ENCODE results near the gene KDM4B.
A peak's percentile ranks its signal among the peaks of the same experiment; 100 is the strongest.

The KDM4B gene

DNA sequence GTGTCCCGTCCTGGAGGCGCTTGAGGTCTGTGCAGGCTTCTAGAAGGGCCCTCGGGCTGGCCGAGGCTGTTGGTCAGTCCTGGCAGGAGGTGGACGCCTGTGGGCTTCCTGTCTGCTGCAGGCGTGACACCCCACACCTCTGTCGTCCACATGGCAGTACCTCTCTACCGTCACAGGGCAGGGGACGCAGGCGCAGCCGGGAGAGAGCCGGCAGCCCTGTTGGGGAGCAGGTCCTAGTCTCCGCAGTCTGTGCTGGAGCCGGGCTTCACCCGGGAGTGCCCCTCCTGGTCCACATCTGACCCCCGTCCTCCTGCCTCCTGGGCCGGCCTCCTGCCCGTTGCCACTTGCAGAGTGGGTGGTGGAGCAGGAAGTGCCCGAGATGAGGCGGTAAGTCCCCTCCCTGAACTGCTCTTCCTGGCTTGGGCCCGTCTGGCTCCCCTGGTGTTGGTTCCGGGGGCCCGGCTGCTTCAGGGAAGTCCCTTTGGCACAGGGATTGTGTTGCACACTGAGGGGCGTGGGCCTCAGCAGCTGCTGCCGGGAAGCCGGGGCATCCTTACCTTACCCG, 106.0 kb downstream of the KDM4B start:
- no peak for DNase-seq

DNA sequence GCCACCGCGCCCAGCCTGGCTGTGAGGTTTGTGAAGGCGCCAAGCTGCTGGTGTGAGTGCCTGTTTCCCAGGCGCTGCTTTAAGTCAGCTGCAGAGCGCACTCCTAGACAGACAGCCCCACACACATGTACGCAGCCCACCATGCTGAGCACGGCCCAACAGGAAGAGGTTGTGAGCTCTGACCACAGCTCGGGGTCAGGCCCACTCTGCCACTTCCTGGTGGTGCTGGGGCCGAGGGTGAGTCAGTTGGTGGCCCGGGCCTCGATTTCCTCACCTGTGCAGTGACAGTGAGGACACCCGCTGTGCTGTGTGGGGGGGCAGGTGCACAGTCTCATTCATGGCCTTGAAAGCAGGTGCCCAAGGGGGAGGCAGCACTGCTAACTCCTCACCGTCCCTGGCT, 106.7 kb downstream of the KDM4B start:
- no peak for DNase-seq

DNA sequence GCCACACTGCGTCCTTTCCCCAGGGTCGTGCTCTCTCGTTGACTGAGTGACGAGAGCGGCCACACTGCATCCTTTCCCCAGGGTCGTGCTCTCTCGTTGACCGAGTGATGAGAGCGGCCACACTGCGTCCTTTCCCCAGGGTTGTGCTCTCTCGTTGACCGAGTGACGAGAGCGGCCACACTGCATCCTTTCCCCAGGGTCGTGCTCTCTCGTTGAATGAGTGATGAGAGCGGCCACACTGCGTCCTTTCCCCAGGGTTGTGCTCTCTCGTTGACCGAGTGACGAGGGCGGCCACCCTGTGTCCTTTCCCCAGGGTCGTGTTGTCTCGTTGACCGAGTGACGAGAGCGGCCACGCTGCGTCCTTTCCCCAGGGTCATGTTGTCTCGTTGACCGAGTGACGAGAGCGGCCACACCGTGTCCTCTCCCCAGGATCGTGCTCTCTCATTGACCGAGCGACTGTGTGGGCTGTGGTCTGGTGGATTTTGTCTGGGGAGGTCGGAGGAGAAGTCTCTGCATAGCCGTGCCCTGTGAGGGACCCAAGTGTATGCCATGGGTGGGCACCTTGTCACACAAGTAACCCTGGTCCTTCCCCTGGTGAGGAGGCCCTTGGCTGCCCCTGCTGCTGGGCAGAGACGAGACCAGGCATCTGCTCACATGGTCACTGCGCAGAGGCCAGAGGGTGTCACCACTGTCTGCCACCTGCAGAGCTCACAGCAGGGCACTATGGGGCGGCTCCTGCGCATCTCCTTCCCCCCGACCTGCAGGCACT, 107.7 kb downstream of the KDM4B start:
- DNase-seq, result no peak

GRCh38 chr19:5077209-5077515, 108.2 kb downstream of the KDM4B start:
- DNase-seq, result no peak

DNA sequence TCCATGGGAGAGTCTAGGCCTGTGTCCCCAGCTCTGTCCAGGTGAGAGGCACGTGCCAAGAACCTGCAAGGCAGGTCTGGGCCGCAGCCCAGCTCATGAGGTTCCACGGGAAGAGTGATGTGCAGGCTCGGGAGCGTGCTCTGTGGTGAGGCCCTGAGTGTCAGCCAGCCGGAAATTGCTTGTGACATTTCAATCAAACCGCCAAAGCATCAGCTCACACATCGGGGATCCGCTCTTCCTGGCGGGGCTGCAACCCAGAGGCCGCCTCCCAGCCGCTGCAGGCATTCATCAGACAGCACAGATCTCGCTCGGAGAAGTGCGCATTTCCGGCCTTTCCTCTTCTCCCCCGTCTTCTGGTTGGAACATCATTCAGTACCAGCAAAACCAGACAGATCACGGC, 109.3 kb downstream of the KDM4B start:
- DNase-seq, result peak; percentile 15

GRCh38 chr19:5078666-5079065, 109.8 kb downstream of the KDM4B start:
- DNase-seq, result no peak

DNA sequence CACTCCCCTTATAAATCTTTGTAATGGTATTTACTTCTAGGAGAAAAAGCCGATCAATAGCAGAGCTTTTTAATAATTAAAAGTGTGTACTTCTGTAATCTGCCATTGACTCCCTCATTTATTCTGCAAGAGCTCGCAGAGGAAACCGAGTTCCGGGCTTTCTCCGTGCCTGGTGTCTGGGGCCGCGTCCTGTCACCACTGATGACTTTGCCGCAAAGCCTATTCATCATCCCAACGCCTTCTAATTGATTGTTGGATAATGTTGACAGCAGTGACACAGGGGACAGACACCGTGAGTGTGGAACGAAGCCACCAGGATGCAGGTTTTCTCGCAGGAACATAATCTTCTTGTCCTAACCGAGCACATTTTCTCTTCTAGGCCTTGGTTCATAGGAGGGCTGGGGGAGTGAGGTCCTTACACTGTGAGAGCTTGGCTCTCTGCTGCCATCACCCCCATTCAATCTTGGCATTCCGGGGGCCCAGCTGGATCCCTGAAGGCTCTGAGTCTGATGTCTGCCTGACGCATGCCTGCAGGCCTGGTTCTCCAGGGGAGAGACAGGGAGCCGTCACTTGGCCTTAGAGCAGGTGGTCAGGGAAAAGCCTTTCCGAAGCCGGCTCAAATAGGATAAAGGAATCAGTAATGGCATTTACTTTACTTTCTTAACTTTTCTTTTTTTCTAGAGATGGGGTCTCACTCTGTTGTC, 110.3 kb downstream of the KDM4B start:
- no peak for DNase-seq

GRCh38 chr19:5080030-5080654, 111.2 kb downstream of the KDM4B start:
- no peak for DNase-seq

GRCh38 chr19:5080809-5081208, 111.9 kb downstream of the KDM4B start:
- no peak for DNase-seq

DNA sequence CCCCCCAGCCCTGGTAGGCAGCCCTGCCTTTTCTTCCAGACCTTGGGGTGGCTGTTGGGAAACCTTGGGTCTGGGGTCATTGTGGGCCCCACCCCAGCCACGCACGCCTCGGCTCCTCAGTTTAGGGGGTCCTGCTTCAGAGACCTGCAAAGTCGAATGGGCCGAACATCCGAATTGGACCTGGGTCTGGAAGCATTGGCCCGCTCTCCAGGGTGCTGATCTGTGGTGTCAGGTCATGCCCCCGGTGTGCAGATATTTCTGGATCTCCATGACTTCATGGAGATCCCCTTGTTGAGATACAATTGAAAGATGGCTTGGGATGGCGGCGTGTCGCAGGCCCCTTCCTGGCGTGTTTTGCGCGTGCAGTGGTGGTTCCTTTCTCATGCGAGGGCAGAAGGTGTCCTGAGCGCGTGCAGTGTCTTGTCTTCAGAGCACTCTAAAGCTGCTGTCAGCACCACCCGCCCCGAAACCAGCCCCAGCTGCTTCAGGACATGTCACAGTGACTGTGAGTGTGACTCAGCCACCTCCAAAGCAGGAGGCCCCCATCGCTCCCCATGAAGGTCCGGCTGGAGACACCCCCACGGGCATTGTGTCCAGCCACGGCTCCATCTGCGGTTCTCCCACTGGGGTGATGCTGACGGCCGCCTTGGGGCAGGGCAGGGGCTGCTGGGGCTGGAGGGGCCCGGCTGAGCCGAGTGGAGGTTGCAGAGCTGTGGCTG, 112.7 kb downstream of the KDM4B start:
- no peak for DNase-seq

GRCh38 chr19:5083547-5083965, 114.6 kb downstream of the KDM4B start:
- DNase-seq, result no peak

DNA sequence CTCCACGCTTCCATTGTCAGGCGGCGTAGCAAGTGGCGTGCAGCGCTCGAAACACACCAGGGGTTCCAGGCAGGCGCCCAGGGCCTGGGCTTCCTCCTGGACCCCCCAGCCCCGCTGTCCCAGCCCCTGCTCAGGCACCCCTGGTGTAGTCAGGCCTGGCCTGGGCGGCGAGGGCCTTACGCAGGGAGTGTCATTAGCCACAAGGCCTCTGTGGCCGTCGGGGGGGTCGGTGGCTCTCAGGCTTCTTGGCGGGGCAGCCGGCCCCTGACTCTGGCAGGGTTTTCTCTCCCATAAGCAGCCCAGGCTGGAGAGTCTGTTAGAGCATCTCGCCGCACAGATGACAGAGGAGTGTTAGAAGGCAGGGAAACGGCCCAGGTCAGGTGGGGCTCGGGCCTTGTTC, 116.7 kb downstream of the KDM4B start:
- no peak for DNase-seq

GRCh38 chr19:5086230-5086629, 117.3 kb downstream of the KDM4B start:
- no peak for DNase-seq

GRCh38 chr19:5086725-5087439, 118.0 kb downstream of the KDM4B start:
- DNase-seq, result no peak

GRCh38 chr19:5089283-5089682, 120.4 kb downstream of the KDM4B start:
- DNase-seq, result no peak

DNA sequence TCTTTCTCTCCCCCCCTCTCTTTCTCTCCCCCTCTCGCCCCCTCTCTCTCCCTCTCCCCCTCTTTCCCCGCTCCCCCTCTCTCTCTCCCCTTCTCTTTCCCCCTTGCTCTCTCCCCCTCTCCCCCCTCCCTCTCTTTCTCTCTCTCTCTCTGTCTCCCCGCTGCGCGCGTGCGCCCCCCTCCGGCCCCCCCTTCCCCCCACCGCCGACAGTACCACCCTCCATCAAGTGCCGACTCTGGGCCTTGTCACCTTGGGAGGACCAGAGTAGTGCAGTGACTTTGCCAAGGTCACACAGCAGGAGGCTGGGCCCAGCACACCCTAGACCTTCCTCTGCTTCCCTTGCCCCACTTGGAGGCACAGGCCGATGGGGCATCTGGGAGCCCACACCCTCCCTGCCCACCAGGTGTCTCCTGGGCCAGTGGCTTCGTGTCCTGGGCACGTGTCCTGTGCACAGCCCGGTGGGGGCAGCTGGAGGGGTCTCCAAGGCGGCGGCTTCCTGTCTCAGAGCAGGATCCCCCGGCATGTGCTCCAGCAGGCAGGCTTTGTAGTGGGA, 121.6 kb downstream of the KDM4B start:
- DNase-seq, result no peak

- DNase-seq, result no peak
These were observed 122.2 kb downstream of the KDM4B start for GRCh38 chr19:5091018-5091683.

- no peak for DNase-seq
These were observed 123.0 kb downstream of the KDM4B start for GRCh38 chr19:5091684-5092480.

DNA sequence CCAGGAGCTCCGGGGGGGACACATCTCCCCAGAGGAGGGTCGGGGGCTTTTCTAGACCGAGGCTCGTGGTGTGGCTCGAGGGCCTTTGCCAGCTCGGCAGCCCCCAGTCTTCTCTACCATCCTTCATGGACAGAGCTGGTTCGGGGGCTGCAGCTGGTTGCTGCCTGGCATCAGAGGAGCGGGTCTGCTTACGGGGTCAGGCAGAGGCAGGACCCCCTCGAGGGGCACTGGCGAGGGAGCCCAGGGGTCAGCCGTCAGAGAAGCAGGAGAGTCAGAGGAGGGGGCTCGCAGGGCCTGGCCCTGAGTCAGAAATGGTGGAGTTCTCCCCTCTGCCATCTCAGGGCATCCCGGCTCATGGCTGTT, 123.5 kb downstream of the KDM4B start:
- no peak for DNase-seq

- no peak for DNase-seq
These were observed 124.5 kb downstream of the KDM4B start for GRCh38 chr19:5093297-5093928.

Measured in CD4-positive, alpha-beta T cell treated with Interleukin-6 for 4 hours (primary cell).